IMR-90 (cell line): Measurements from ENCODE around the gene CYGB. TPM values are rescaled to one million over a fixed set of nuclear protein-coding genes. Genes with fewer than 3 reads are reported as not detected.

ENCODE experiments used
- ATAC-seq: fragments of 200-7000 bp; cut with Tn5 transposase; 2 replicates; pipeline ENCODE4 v1.9.1; 2020; ENCODE audit warnings: low read depth, mild to moderate bottlenecking, moderate library complexity
- BruUV-seq: library from RNA; stranded (reverse); fragments of 400-500 nt; replicated peaks from 2 replicates; lab custom pipeline; 2021; lab: Mats Ljungman, UMichigan
- CTCF ChIA-PET: fragments of 300-600 bp; formaldehyde crosslinking; extraction: SDS; loops from one replicate; lab custom pipeline; 2021; ENCODE audit warnings: antibody characterized with exemption; lab: Yijun Ruan, JAX
- POLR2A ChIA-PET: fragments of 300-600 bp; sonication (Branson Sonifier 250); formaldehyde crosslinking; loops from one replicate; lab custom pipeline; 2022; ENCODE audit warnings: antibody characterized with exemption; ENCODE audit not compliant: unreplicated experiment; lab: Charles Lee
- DNase-seq: peaks from one replicate; pipeline ENCODE4 v3.0.0; 2013
- H2AFZ ChIP-seq: replicated peaks from 2 replicates; pipeline ENCODE3; 2013; ENCODE audit warnings: low read length, mild to moderate bottlenecking; ENCODE audit not compliant: poor library complexity
- H2AK5ac ChIP-seq: 2 replicates; pipeline ENCODE4 v1.6.1; 2013; ENCODE audit warnings: low read depth, low read length, inconsistent platforms
- H2AK9ac ChIP-seq: replicated peaks from 2 replicates; pipeline ENCODE3; 2013; ENCODE audit warnings: mild to moderate bottlenecking, low read depth, low read length, moderate library complexity; ENCODE audit not compliant: poor library complexity
- H2BK120ac ChIP-seq: 2 replicates; pipeline ENCODE4 v1.6.1; 2013; ENCODE audit warnings: low read depth, low read length, inconsistent platforms
- H2BK15ac ChIP-seq: 3 replicates; pipeline ENCODE4 v1.6.1; 2013; ENCODE audit warnings: low read depth, low read length, inconsistent platforms
- H2BK20ac ChIP-seq: 2 replicates; pipeline ENCODE4 v1.6.1; 2013; ENCODE audit warnings: low read depth, mild to moderate bottlenecking, inconsistent platforms, low read length, moderate library complexity
- H2BK5ac ChIP-seq: 2 replicates; pipeline ENCODE4 v1.6.1; 2013; ENCODE audit warnings: mild to moderate bottlenecking, low read depth, low read length, inconsistent platforms; ENCODE audit not compliant: poor library complexity, severe bottlenecking
- H3K14ac ChIP-seq: replicated peaks from 2 replicates; pipeline ENCODE4 v1.6.1; 2013; ENCODE audit warnings: low read depth, low read length, inconsistent platforms
- H3K18ac ChIP-seq: 2 replicates; pipeline ENCODE4 v1.6.1; 2013; ENCODE audit warnings: low read depth, low read length, control low read depth
- H3K23ac ChIP-seq: 2 replicates; pipeline ENCODE4 v1.6.1; 2013; ENCODE audit warnings: low read depth, low read length, inconsistent platforms
- H3K27ac ChIP-seq: 2 replicates; pipeline ENCODE4 v1.5.1; 2013; ENCODE audit warnings: mild to moderate bottlenecking, control low read depth, low read length; ENCODE audit not compliant: insufficient read depth
- H3K27me3 ChIP-seq: 2 replicates; pipeline ENCODE4 v1.6.1; 2013; ENCODE audit warnings: low read length; ENCODE audit not compliant: control insufficient read depth, insufficient read depth
- H3K36me3 ChIP-seq: 2 replicates; pipeline ENCODE4 v1.6.1; 2013; ENCODE audit warnings: low read length, mixed read lengths; ENCODE audit not compliant: control insufficient read depth, insufficient read depth
- H3K4ac ChIP-seq: 2 replicates; pipeline ENCODE4 v1.6.1; 2013; ENCODE audit warnings: low read depth, low read length, inconsistent platforms
- H3K4me1 ChIP-seq: 2 replicates; pipeline ENCODE4 v1.6.1; 2013; ENCODE audit warnings: low read length, mixed read lengths; ENCODE audit not compliant: control insufficient read depth, insufficient read depth
- H3K4me2 ChIP-seq: 2 replicates; pipeline ENCODE4 v1.6.1; 2013; ENCODE audit warnings: low read depth, mild to moderate bottlenecking, control low read depth, low read length, moderate library complexity
- H3K4me3 ChIP-seq: 2 replicates; pipeline ENCODE4 v1.5.1; 2013; ENCODE audit warnings: low read depth, mild to moderate bottlenecking, control low read depth, low read length, moderate library complexity; ENCODE audit not compliant: insufficient read depth
- H3K56ac ChIP-seq: 2 replicates; pipeline ENCODE4 v1.6.1; 2013; ENCODE audit warnings: low read length, inconsistent platforms; ENCODE audit not compliant: insufficient read depth; ENCODE audit errors: extremely low read depth
- H3K79me1 ChIP-seq, 2 experiments: 2 replicates each; pipeline ENCODE4 v1.6.1; 2013; ENCODE audit warnings: low read length in 2 of 2, inconsistent platforms in 1 of 2, low read depth in 1 of 2
- H3K9ac ChIP-seq: 2 replicates; pipeline ENCODE4 v1.6.1; 2013; ENCODE audit warnings: low read depth, low read length, control low read depth
- H3K9me1 ChIP-seq: 2 replicates; pipeline ENCODE4 v1.6.1; 2013; ENCODE audit warnings: low read length, inconsistent platforms; ENCODE audit not compliant: insufficient read depth
- H3K9me3 ChIP-seq: 2 replicates; pipeline ENCODE4 v1.6.1; 2013; ENCODE audit warnings: low read length; ENCODE audit not compliant: control insufficient read depth, insufficient read depth
- H4K20me1 ChIP-seq: 2 replicates; pipeline ENCODE4 v1.6.1; 2013; ENCODE audit warnings: low read length, inconsistent platforms; ENCODE audit not compliant: insufficient read depth
- H4K5ac ChIP-seq: 2 replicates; pipeline ENCODE4 v1.6.1; 2013; ENCODE audit warnings: mild to moderate bottlenecking, low read depth, low read length, control low read depth
- H4K8ac ChIP-seq, 2 experiments: 2 replicates each; pipeline ENCODE4 v1.6.1; 2013; ENCODE audit warnings: low read depth in 2 of 2, low read length in 2 of 2, control low read depth in 1 of 2, inconsistent platforms in 1 of 2
- H4K91ac ChIP-seq: 2 replicates; pipeline ENCODE4 v1.6.1; 2013; ENCODE audit warnings: low read depth, low read length, inconsistent platforms; ENCODE audit not compliant: insufficient read depth
- BHLHE40 ChIP-seq: fragments of 150-350 bp; IDR thresholded peaks from 2 replicates; pipeline ENCODE4 v1.6.1; 2016; ENCODE audit warnings: mild to moderate bottlenecking, low read depth, low read length
- FOS ChIP-seq: fragments of 150-350 bp; IDR thresholded peaks from 2 replicates; pipeline ENCODE4 v1.6.1; 2016; ENCODE audit warnings: low read depth, low read length
- MAZ ChIP-seq: IDR thresholded peaks from 2 replicates; pipeline ENCODE4 v1.6.1; 2012; ENCODE audit warnings: low read depth, mild to moderate bottlenecking, low read length, improper control_type of control experiment, moderate library complexity, borderline replicate concordance
- MXI1 ChIP-seq: IDR thresholded peaks from 2 replicates; pipeline ENCODE4 v1.6.1; 2012; ENCODE audit warnings: low read depth, mild to moderate bottlenecking, low read length, moderate library complexity, borderline replicate concordance
- USF2 ChIP-seq: fragments of 150-350 bp; IDR thresholded peaks from 2 replicates; pipeline ENCODE4 v1.6.1; 2017; ENCODE audit warnings: mild to moderate bottlenecking, antibody characterized with exemption, low read length, low read depth
- WGBS, 2 experiments: methylation state at CpG; one replicate each; pipeline versions ENCODE4 v1.1.5 to v1.1.7; 2013; ENCODE audit warnings: missing lambda C conversion rate in 2 of 2; ENCODE audit not compliant: insufficient read length in 1 of 2; ENCODE audit errors: extremely low coverage in 2 of 2; 5-methylcytosine and 5-hydroxymethylcytosine counted together
- dilution Hi-C: fragments of 300-500 bp; cut with HindIII; formaldehyde crosslinking; loops from one replicate; pipeline ENCODE4 v1.14.3; 2018; ENCODE audit warnings: low sequenced_read_pairs; ENCODE audit not compliant: unreplicated experiment
- in situ Hi-C: fragments of 300-500 bp; cut with MboI; formaldehyde crosslinking; loops from 3 replicates; pipeline ENCODE4 v1.14.3; 2019; ENCODE audit warnings: low sequenced_read_pairs, inconsistent platforms, mixed read lengths
- intact Hi-C: fragments of 100-400 bp; cut with micrococcal nuclease; formaldehyde crosslinking; loops from 2 replicates; pipeline ENCODE4 v1.10.0; 2022
- polyA plus RNA-seq, 3 experiments: library from polyadenylated mRNA; depleted of rRNA; stranded (reverse); fragments of >200 nt; gene quantifications; 2 replicates each; pipeline ENCODE4 v1.2.3, GENCODE V29; 2012; ENCODE audit warnings: low replicate concordance in 1 of 3
- total RNA-seq: library from RNA; depleted of rRNA; stranded (reverse); fragments of >200 nt; gene quantifications from 2 replicates; pipeline ENCODE4 v1.2.3, GENCODE V29; 2012
- TF ChIP-seq, protein P1 (sequence below): fragments of 150-350 bp; IDR thresholded peaks from 2 replicates; pipeline ENCODE4 v1.6.1; 2016; ENCODE audit warnings: low read depth, mild to moderate bottlenecking, low read length, moderate library complexity, borderline replicate concordance

Gene CYGB
- total and polyA plus RNA-seq, 2 of the 4 experiments (the other 2 are of a cell fraction), result 1.3 to 2.9 TPM

GRCh38 chr17:76530095-76530723 is 7.3 kb downstream of the CYGB start:
- Histone ChIP-seq H3K4ac (peak overlapping the region; percentile 99), H3K9me1 (peaks cover 22% of the 10 kb centered on the region), H2BK20ac (peak overlapping the region; percentile 95), H3K9me3 (no peaks in the 10 kb centered on the region), H2AFZ (peak overlapping the region; percentile 97), H2AK9ac (peak overlapping the region; percentile 97), H3K9ac (peak overlapping the region; percentile 48), H3K56ac (peak overlapping the region; percentile 91; the same call in 1 of the 2 replicates), H3K79me1 (peaks cover 0 to 23% of the 10 kb centered on the region in 2 experiments; a peak in 1 of 4 replicates), H3K4me3 (no peak overlapping the region), H4K91ac (peak overlapping the region; percentile 99), H2BK5ac (peak overlapping the region; percentile 91), H3K27ac (peak overlapping the region; percentile 89), H2BK120ac (peak overlapping the region; percentile 97), H2AK5ac (peak overlapping the region; percentile 92), H3K36me3 (peaks cover 7% of the 10 kb centered on the region; the same call in 1 of the 2 replicates), H3K18ac (peak overlapping the region; percentile 91), H3K27me3 (no peaks in the 10 kb centered on the region), H3K4me2 (peak overlapping the region; percentile 14), H4K8ac (peak overlapping the region; percentile 88 to 100), H3K14ac (peak overlapping the region; percentile 94), H3K4me1 (peaks cover 41% of the 10 kb centered on the region), H2BK15ac (peak overlapping the region; percentile 94; the same call in 2 of the 3 replicates), H4K20me1 (0 out of 2 replicates have a peak, but pooled peaks cover 2% of the 10 kb centered on the region), H3K23ac (peak overlapping the region; percentile 99), H4K5ac (peak overlapping the region; percentile 98)
- dilution Hi-C loops, result no loop called here
- DNase-seq (peak; percentile 70), ATAC-seq (peak; percentile 30)
- ChIA-PET POLR2A (interaction anchor here (1.1 kb wide), 1 partner anchor 14 kb away, joined by 3 read pairs; no protein-coding TSS in a partner anchor), CTCF (interaction anchor here (1.5 to 1.6 kb wide), 2 partner anchors 10 to 27 kb away, joined by 3 to 5 read pairs; no protein-coding TSS in a partner anchor)
- 16% methylated on average over 12 of the region's 23 CpGs; no CpG with 5 or more reads in 1 of the 2 experiments for WGBS, 2 experiments
- intact Hi-C loops, result loop anchor here (10.0 kb wide), 1 partner anchor 535 kb away; no protein-coding TSS in a partner anchor
- in situ Hi-C loops, result no loop called here
- no TSS peak for BruUV-seq
- TF ChIP-seq, protein P1, sequence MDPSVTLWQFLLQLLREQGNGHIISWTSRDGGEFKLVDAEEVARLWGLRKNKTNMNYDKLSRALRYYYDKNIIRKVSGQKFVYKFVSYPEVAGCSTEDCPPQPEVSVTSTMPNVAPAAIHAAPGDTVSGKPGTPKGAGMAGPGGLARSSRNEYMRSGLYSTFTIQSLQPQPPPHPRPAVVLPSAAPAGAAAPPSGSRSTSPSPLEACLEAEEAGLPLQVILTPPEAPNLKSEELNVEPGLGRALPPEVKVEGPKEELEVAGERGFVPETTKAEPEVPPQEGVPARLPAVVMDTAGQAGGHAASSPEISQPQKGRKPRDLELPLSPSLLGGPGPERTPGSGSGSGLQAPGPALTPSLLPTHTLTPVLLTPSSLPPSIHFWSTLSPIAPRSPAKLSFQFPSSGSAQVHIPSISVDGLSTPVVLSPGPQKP, result no peak
- 0 out of 2 replicates have a peak, but pooled peaks have one; percentile 33 for TF ChIP-seq USF2
- no peak for TF ChIP-seq FOS
- TF ChIP-seq MXI1, result peak; percentile 31; the same call in 1 of the 2 replicates
- TF ChIP-seq MAZ, result peak; percentile 28
- TF ChIP-seq BHLHE40, result peak; percentile 27; the same call in 1 of the 2 replicates
